Heart left ventricle (tissue), 16 donors: ENCODE measurements around the gene GOLGA3. TPM values are rescaled to one million over a fixed set of nuclear protein-coding genes. Genes with fewer than 3 reads are reported as not detected.

Experiments used
- ATAC-seq, 4 donors: fragments of 200-7000 bp; cut with Tn5 transposase; one replicate each; pipeline ENCODE4 v1.9.1; 2020 to 2022; ENCODE audit warnings: moderate library complexity in 4 of 4, mild to moderate bottlenecking in 3 of 4, moderate number of reproducible peaks in 1 of 4
- DNase-seq, 5 donors: peaks; one replicate each; pipeline ENCODE4 v3.0.0-alpha.2; 2020
- H3K27ac ChIP-seq, 12 donors: fragments of 200-600 bp; sonication (generic) in 4 of 12; one replicate each; pipeline versions ENCODE4 v1.5.0 to v1.8.0; 2016 to 2022; ENCODE audit warnings: mild to moderate bottlenecking in 2 of 12
- H3K27me3 ChIP-seq, 9 donors: fragments of 200-600 bp; sonication (generic) in 2 of 9; one replicate each; pipeline versions ENCODE4 v1.5.1 to v1.8.0; 2016 to 2022; ENCODE audit warnings: mild to moderate bottlenecking in 3 of 9
- H3K36me3 ChIP-seq, 9 donors: fragments of 200-600 bp; sonication (generic) in 2 of 9; one replicate each; pipeline versions ENCODE4 v1.5.0 to v1.8.0; 2018 to 2022; ENCODE audit warnings: mild to moderate bottlenecking in 2 of 9
- H3K4me1 ChIP-seq, 12 donors: fragments of 200-600 bp; sonication (generic) in 4 of 12; one replicate each; pipeline versions ENCODE4 v1.5.0 to v1.8.0; 2016 to 2022; ENCODE audit warnings: mild to moderate bottlenecking in 3 of 12
- H3K4me3 ChIP-seq, 12 donors: fragments of 200-600 bp; sonication (generic) in 4 of 12; one replicate each; pipeline versions ENCODE4 v1.5.0 to v1.8.0; 2017 to 2022; ENCODE audit warnings: mild to moderate bottlenecking in 9 of 12, moderate library complexity in 4 of 12
- H3K9me3 ChIP-seq, 12 donors: fragments of 200-600 bp; sonication (generic) in 4 of 12; one replicate each; pipeline versions ENCODE4 v1.5.0 to v1.8.0; 2016 to 2022; ENCODE audit warnings: mild to moderate bottlenecking in 1 of 12
- POLR2A ChIP-seq, 2 donors: fragments of 450-650 bp; IDR thresholded peaks; one replicate each; pipeline ENCODE4 v1.6.1; 2017; ENCODE audit warnings: antibody characterized with exemption in 2 of 2, mild to moderate bottlenecking in 2 of 2, moderate library complexity in 2 of 2
- WGBS, 4 donors: extraction: QIAGEN DNeasy Blood & Tissue Kit in 2 of 4; methylation state at CpG; one replicate each; pipeline versions ENCODE4 v1.1.5 to v1.1.7; 2013 to 2018; 5-methylcytosine and 5-hydroxymethylcytosine counted together
- intact Hi-C, 10 donors: fragments of 100-400 bp; cut with DNase I; formaldehyde crosslinking; loops; one replicate each; pipeline versions ENCODE4 v1.11.1 to v1.14.2; 2022
- polyA plus RNA-seq, 2 donors: library from polyadenylated mRNA; stranded (reverse); fragments of 200-250 nt; gene quantifications; one replicate each; pipeline ENCODE4 v1.2.3, GENCODE V29; 2013
- total RNA-seq, 9 donors: library from RNA; depleted of rRNA in 2 of 9; stranded (reverse); fragments of >200 nt in 2 of 9; fragmentation: NEBNext Ultra II Directional in 3 of 9; extraction: Animal tissue kit (Norgen Biotek cat#: 25700) in 3 of 9; gene quantifications; one replicate each; pipeline versions ENCODE4 v1.1.0 to v1.2.4, GENCODE V29; 2016 to 2023
- TF ChIP-seq, protein P1 (sequence below), 12 donors: fragments of 200-600 bp; sonication (generic) in 4 of 12; IDR thresholded peaks; one replicate each; pipeline versions ENCODE4 v1.5.0 to v1.8.0; 2018 to 2022; ENCODE audit warnings: antibody characterized with exemption in 12 of 12, mild to moderate bottlenecking in 5 of 12
- donor health status: ischemic (EF 13 %, LVEDD 7.1; RV severe dilation, severe dysfunction).
- donor health status: healthy with polysubstance abuse.
- donor health status: DM: no; HTN: yes; CAD: no.
- donor health status: DM: no; HTN: no; CAD: no.
- donor health status: ischemic (EF 25% LVEDD 6.9; RV normal size, moderate dysfunction).
- donor health status: ischemic (EF 25% LVEDD 5.7; RV mildly dilated, moderate dysfunction).
- donor health status: healthy.
- donor health status: DM: yes; HTN: yes; CAD: no.
- donor health status: ischemic (EF 35%, LVEDD 5.7; RV mildly dilated, moderate dysfunction).
- donor health status: nonischemic (EF 11% LVEDD 7.7; RV severe dilation, severe dysfunction).
- donor health status: DM: yes; HTN: yes; CAD: no.
- donor health status: PGD.
- donor health status: ischemic (EF 29% LVEDD 5.4; RV normal size, mild dysfunction).
- donor health status: nonischemic (EF 23%, LVEDD 6.1; RV moderate dilation, normal function).

Gene GOLGA3
- total and polyA plus RNA-seq, 11 donors: 12.0 to 46.2 (median 34.3) TPM

DNA sequence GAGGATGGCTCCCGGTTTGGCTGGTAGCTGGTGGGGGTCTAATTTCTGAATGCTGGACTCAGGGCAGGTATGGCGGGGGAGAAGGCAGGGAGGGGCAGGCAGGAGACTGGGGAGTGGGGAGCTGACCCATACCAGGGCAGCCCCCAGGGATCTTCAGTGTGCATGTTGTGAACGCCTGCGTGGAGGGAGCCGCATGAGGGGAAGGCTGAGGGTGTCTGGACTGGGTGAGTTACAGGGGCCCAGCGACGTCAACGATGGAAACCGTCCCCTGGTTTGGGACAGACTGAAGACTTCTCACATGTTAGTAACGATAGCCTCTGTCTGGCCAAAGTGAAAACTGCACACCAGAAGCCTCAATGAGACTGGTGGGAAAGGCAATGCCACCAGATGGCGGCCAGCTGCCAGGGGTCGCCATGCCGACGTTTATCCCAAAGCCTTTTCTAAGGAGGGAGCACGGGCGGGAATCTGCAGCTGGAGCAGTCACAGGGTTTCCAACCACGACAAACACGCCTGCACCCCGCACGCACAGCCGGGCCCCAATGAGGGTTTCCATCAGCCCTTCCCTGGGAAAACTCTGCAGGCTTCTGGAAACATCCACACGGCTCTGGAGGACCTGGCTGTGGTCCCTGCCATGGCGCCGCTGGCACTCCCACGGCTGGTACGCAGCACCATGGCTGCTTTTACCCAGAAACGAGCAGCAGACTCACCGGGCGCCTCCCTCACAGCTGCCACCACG, 104.0 kb downstream of the GOLGA3 start:
- no peak overlapping the region for H3K27ac ChIP-seq
- peaks cover 0 to 5% (median 0%) of the 10 kb centered on the region in 12 donors for H3K4me1 ChIP-seq
- ATAC-seq (no peak), DNase-seq (peak in 1 of 5 donors; percentile 53)
- intact Hi-C loops: no loop called here
- no peaks in the 10 kb centered on the region for H3K9me3 ChIP-seq
- TF ChIP-seq, protein P1, sequence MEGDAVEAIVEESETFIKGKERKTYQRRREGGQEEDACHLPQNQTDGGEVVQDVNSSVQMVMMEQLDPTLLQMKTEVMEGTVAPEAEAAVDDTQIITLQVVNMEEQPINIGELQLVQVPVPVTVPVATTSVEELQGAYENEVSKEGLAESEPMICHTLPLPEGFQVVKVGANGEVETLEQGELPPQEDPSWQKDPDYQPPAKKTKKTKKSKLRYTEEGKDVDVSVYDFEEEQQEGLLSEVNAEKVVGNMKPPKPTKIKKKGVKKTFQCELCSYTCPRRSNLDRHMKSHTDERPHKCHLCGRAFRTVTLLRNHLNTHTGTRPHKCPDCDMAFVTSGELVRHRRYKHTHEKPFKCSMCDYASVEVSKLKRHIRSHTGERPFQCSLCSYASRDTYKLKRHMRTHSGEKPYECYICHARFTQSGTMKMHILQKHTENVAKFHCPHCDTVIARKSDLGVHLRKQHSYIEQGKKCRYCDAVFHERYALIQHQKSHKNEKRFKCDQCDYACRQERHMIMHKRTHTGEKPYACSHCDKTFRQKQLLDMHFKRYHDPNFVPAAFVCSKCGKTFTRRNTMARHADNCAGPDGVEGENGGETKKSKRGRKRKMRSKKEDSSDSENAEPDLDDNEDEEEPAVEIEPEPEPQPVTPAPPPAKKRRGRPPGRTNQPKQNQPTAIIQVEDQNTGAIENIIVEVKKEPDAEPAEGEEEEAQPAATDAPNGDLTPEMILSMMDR (IDR thresholded peaks at IDR 0.05): no peak
- no peak for TF ChIP-seq POLR2A (IDR thresholded peaks at IDR 0.05)
- WGBS, 4 donors: 89 to 94% (median 90%) methylated on average over 15 to 30 of the region's 30 CpGs
- H3K4me3 ChIP-seq: no peak overlapping the region
- no peaks in the 10 kb centered on the region for H3K27me3 ChIP-seq
- peaks cover 5 to 96% (median 92%) of the 10 kb centered on the region in 9 donors for H3K36me3 ChIP-seq

DNA sequence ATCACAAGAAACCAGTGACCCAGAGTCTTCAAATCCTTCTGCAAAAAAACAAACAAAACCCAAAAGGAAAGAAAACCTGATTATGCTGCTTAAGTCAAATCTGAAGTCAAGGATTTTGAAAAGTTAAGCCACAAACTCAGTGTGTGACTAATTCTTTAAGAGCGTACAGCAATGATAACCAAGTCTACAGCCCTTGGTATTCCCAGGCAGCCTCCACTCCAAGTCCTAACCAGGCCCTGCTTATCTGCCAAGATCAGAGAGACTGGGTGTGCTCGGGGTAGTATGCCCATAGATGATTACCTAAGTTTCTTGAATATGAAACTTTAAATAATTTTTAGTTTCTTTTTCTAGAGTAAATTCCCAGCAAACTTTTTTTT, 104.9 kb downstream of the GOLGA3 start:
- no peak for ATAC-seq
- no peak overlapping the region for H3K4me3 ChIP-seq
- H3K9me3 ChIP-seq: no peaks in the 10 kb centered on the region
- H3K4me1 ChIP-seq: peaks cover 0 to 5% (median 0%) of the 10 kb centered on the region in 12 donors
- no peak for DNase-seq
- WGBS, 4 donors: 93 to 96% (median 96%) methylated on average over 2 of the region's 2 CpGs
- no peak overlapping the region for H3K27ac ChIP-seq
- peaks cover 5 to 100% (median 97%) of the 10 kb centered on the region in 9 donors for H3K36me3 ChIP-seq
- intact Hi-C loops: no loop called here
- TF ChIP-seq, protein P1 (IDR thresholded peaks at IDR 0.05): no peak
- TF ChIP-seq POLR2A (IDR thresholded peaks at IDR 0.05): no peak
- H3K27me3 ChIP-seq: no peaks in the 10 kb centered on the region

DNA sequence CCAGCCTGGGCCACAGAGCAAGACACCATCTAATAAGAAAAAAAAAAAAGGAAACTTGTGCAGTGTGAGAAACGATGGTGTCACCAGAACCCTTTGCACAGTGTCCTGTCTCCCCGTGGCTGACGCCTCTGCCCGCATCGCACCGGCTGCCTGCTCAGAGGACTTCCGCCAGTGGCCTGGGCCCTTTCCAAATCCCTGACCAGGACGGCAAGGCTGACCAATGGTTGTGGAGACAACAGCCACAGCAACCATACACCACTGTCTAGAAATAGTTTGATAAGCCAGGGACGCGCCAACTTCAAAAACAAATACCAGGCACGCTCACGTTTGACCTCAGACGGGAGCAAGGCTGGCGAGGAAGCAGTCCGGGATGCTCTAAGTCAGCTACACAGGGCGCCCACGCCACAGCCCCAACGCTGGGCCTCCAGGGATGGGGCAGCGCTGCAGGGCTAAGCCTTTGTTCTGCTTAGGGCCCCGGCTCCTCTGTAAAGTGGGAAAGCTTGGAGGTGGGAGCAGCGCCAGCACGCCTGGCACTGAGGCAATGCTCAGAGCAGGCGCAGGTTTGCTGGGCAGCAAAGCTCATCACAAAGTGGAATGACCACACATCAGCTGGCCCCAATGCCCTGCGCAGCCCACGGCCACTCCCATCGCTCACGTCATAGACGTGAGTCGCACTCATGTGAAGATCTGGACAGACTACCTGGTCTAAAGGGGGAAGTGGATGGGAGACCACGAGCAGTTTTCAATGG, 105.5 kb downstream of the GOLGA3 start:
- Histone ChIP-seq H3K27me3 (no peaks in the 10 kb centered on the region), H3K36me3 (peaks cover 5 to 97% (median 91%) of the 10 kb centered on the region in 9 donors), H3K9me3 (no peaks in the 10 kb centered on the region), H3K4me3 (no peak overlapping the region), H3K27ac (no peak overlapping the region), H3K4me1 (peaks cover 0 to 5% (median 0%) of the 10 kb centered on the region in 12 donors)
- TF ChIP-seq, protein P1 (IDR thresholded peaks at IDR 0.05): no peak
- no peak for TF ChIP-seq POLR2A (IDR thresholded peaks at IDR 0.05)
- peak; percentile 78 to 84 (median 82) for ATAC-seq
- DNase-seq: peak; percentile 37 to 81 (median 62)
- WGBS, 4 donors: 63 to 78% (median 76%) methylated on average over 25 to 30 of the region's 30 CpGs
- intact Hi-C loops: no loop called here
